GM12891 (cell line): ENCODE measurements around the gene NUDT4B.
"Not testable (repeated sequence)": the region's sequence is repeated elsewhere in the genome, so short reads cannot be mapped to it uniquely, and the experiment has no call there.

Experiments used
- POLR2A ChIP-seq: IDR thresholded peaks from 2 replicates; pipeline ENCODE4 v1.6.1; 2011; ENCODE audit warnings: low read depth, low read length, control low read depth
- POLR2AphosphoS5 ChIP-seq: IDR thresholded peaks from 2 replicates; pipeline ENCODE4 v1.6.1; 2011; ENCODE audit warnings: low read depth, low read length, control low read depth
- SPI1 ChIP-seq: IDR thresholded peaks from 2 replicates; pipeline ENCODE4 v1.6.1; 2011; ENCODE audit warnings: low read depth, low read length, control low read depth
- TAF1 ChIP-seq: IDR thresholded peaks from 2 replicates; pipeline ENCODE4 v1.6.1; 2011; ENCODE audit warnings: low read depth, low read length, control low read depth

- not testable (repeated sequence) for TF ChIP-seq POLR2A, POLR2AphosphoS5, SPI1, TAF1
Measured at GRCh38 chr1:148729128-148729527, 19.4 kb upstream of the NUDT4B start.
